Prostate gland (tissue), 2 donors: ENCODE measurements around the gene MED22.

ENCODE experiments used
- CTCF ChIP-seq, 4 experiments: fragments of 200-600 bp in 2 of 4; fragments of 450-650 bp in 2 of 4; sonication (generic) in 2 of 4; IDR thresholded peaks; 1 replicate in 3 of 4; 2 replicates in 1 of 4; pipeline ENCODE4 v1.5.1; 2016 to 2019; ENCODE audit warnings: antibody characterized with exemption in 4 of 4, mild to moderate bottlenecking in 2 of 4, moderate library complexity in 2 of 4
- POLR2A ChIP-seq: fragments of 450-650 bp; IDR thresholded peaks from one replicate; pipeline ENCODE4 v1.6.1; 2016; ENCODE audit warnings: antibody characterized with exemption, mild to moderate bottlenecking
- POLR2AphosphoS5 ChIP-seq: sonication (generic); formaldehyde crosslinking; IDR thresholded peaks from one replicate; pipeline ENCODE4 v1.6.1; 2017; ENCODE audit warnings: antibody characterized with exemption

GRCh38 chr9:133367221-133367620 lies 19.3 kb upstream of the MED22 start:
- TF ChIP-seq POLR2A (no peak), CTCF (IDR thresholded peaks at IDR 0.05) (no peak), POLR2AphosphoS5 (no peak)
